Measurements from ENCODE around the gene DNAH3.
"Not testable (repeated sequence)": the region's sequence is repeated elsewhere in the genome, so short reads cannot be mapped to it uniquely, and the experiment has no call there.

The DNAH3 gene

GRCh38 chr16:20940871-20941635 lies 209.6 kb downstream of the DNAH3 start:
- DNase-seq (ENCODE audit: low spot score): no peak

DNA sequence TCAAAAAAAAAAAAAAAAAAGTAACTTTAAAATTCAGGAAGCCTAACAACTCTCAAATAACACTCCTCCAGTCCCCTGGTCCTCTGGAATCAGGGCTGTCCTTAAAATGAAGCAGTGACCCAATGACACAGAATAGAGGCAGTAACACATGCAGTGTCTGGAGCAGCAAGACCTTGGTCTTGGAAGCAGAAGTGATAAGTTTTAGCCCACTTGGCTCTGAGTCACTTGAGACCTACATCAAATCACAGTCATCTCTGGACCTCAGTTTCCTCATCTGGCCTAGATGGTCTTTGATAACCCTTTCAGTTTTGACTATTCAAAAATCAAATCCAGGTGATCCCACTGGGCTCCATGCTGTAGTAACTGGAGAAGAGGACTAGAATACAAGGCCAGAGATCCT lies 211.0 kb downstream of the DNAH3 start:
- DNase-seq (ENCODE audit: low spot score): no peak

GRCh38 chr16:20938426-20938825 lies 212.2 kb downstream of the DNAH3 start:
- no peak for DNase-seq (ENCODE audit: low spot score)

DNA sequence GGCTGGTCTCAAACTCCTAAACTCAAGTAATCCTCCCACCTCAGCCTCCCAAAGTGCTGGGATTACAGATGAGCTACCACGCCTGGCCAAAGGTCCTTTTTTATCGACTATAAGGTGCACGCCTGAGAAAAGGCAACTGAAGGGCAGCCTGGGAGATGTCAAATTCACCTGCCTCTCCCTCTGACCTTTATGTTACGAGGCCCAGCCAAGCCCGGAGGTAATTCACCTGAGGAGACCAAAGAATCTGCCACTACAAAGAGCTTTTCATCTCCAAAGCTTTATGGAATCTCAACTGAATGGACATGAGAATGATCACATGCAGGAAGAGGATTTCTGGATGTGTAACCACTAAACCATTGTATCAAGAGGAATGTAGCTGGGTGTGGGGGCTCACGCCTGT lies 212.9 kb downstream of the DNAH3 start:
- DNase-seq (ENCODE audit: low spot score): no peak

- no peak for DNase-seq (ENCODE audit: low spot score)
Observed at GRCh38 chr16:20933589-20933988, 217.1 kb downstream of the DNAH3 start.

GRCh38 chr16:20931066-20931600 lies 219.5 kb downstream of the DNAH3 start:
- DNase-seq (ENCODE audit: low spot score): no peak

DNA sequence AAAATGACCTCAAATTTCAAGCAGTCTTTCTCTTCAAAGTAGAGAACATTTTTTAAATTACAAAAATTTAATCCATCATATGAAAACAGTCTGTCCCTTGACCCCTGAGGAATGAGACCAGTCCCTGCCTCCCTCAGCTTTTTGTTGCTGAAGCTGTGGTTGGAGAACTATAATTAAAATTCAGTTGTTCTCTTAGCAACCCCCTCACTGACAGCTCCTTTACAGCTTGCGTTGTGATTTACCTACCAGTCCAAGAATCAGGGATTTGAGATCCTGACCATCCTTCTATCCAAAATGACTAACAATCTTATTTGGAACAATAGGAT lies 220.3 kb downstream of the DNAH3 start:
- DNase-seq (ENCODE audit: low spot score): no peak

- not testable (repeated sequence) for DNase-seq (ENCODE audit: low spot score)
Observed at GRCh38 chr16:20929676-20930364, 220.8 kb downstream of the DNAH3 start.

DNA sequence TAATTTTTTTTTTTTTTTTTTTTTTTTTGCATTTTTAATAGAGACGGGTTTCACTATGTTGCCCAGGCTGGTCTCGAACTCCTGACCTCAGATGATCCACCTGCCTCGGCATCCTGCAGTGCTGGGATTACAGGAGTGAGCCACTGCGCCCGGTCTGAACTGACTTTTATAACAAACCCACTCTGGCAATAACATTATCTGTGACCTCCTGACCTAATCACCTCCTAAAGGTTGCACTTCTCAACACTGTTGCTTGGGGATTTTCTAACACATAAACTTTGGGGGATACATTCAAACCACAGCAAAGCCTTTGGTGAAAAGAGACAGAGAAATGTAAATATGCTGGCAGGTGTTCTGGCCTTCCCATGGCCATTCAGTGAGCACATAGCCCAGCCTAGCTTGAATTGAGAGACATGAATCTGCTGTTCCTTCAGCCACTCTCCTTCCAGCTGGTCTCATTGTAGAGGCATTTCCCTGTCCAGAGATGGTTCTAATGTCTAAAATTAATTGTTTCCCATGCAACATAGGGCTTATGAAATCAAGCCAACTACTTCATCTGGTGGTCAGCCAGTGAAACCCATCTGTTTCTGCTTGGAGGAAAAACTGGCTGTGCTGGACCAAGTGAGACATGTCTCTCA lies 221.8 kb downstream of the DNAH3 start:
- DNase-seq (ENCODE audit: low spot score): no peak

DNA sequence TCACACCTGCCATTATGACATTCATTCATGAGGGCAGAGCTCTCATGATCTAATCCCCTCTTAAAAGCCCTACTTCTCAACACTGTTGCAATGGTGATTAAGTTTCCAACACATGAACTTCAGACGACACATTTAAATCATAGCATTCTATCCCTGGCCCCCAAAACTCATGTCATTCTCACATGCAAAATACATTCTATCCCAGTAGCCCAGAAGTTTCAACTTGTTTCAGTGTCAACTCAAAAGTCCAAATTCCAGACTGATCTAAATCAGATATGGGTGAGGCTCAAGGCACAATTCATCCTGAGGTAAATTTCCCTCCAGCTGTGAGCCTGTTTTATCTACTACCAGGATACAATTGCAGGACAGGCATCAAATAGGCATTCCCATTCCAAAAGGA lies 224.9 kb downstream of the DNAH3 start:
- DNase-seq (ENCODE audit: low spot score): no peak

- no peak for DNase-seq (ENCODE audit: low spot score)
Observed at GRCh38 chr16:20923876-20924275, 226.8 kb downstream of the DNAH3 start.

GRCh38 chr16:20920799-20921198 lies 229.8 kb downstream of the DNAH3 start:
- no peak for DNase-seq (ENCODE audit: low spot score)

DNA sequence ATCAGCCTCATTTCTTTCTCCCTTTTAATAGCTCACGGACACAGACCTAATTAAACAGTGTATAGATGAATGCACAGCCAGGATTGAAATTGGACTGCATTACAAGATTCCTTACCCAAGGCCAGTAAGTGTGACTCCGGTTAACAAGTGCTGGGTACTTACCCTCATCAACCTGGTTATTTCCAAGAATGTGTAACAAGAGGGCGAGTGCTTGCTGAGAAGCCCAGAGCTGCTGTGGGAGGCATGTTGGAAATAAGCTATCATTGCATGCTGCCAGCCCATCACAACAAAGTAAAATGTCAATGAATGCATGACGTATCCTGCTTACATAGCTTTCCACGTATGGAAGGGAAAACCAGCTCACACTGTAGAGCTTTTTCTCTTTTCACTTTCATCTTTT lies 230.6 kb downstream of the DNAH3 start:
- no peak for DNase-seq (ENCODE audit: low spot score)

GRCh38 chr16:20918486-20919239 lies 232.0 kb downstream of the DNAH3 start:
- no peak for DNase-seq (ENCODE audit: low spot score)

GRCh38 chr16:20916942-20917341 lies 233.7 kb downstream of the DNAH3 start:
- DNase-seq (ENCODE audit: low spot score): no peak

GRCh38 chr16:20916289-20916688 lies 234.4 kb downstream of the DNAH3 start:
- DNase-seq (ENCODE audit: low spot score): no peak

GRCh38 chr16:20911361-20911760 lies 239.3 kb downstream of the DNAH3 start:
- no peak for DNase-seq (ENCODE audit: low spot score)

DNA sequence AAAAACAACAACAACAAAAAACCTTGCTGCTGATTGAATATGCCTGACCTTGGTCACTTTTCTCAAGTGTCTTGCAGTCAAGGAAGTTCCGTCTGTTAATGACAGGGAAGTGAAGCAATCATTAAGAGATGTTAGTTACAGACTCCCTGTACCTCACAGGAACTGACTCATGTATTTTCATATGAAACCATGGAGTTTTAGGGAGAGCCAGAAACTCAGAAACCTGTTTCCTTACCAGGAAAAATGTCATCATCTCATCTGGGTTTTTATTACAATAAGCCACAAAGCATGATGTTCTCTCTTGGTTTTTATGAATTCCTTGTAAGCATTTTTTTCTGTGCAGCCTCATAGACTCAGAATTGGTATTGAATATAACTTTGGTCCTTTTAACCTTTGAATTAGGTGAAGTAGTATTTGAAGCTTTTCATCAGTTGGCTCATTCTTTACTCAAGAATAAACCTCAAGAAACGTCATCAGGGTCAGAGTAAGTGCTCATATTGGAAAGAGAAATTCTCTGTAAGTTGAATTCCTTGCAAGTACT lies 239.8 kb downstream of the DNAH3 start:
- DNase-seq (ENCODE audit: low spot score): no peak

- no peak for DNase-seq (ENCODE audit: low spot score)
Observed at GRCh38 chr16:20906341-20907255, 244.0 kb downstream of the DNAH3 start.

DNA sequence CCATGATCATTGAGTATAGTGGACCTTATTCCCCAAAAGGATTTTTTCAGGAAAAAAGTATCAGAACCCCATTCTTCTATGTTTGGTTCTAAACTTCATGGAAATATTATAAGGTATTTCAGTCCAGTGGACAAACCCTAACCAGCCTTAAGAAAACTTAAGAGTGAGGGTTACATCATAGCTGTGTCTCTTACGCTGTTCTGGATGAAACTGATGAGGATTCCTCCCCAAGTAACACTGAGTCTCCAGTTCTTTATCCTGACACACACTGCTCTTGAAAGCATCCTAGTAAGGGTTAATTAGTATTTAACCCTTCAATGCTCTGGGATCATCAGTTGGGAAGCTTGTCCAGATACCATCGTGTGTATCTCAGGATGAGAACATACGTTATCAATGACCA lies 245.1 kb downstream of the DNAH3 start:
- no peak for DNase-seq (ENCODE audit: low spot score)

DNA sequence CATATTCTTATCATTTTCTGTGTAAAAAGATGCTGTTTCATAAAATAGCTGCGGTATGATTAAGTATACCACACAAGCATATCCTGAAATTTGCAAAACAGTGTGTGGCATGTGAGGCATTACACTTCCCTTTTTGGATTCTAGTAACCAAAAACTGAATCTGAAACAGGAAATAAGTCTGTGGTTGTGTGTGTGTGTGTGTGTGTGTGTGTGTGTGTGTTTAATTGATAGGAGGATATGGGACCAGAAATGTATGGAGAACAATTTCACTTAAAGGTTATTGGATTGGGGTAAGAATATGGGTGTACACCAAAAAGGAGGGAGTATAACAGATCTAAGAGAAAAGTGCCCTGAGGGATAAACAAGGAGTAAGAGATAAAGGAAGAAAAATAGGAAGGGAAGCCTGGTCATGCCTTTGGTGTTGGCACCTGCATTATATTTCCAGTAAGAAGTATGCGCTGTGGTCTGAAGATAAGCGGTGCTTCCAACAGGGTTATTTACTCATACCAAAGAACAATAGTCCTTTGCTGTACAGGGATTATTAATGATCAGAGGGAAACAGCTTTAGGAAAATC lies 246.1 kb downstream of the DNAH3 start:
- DNase-seq (ENCODE audit: low spot score): peak; percentile 72

All from NAMALWA (cell line).